Stimulated activated CD4-positive, alpha-beta T cell treated with anti-CD3 and anti-CD28 coated beads, Interleukin-1b, Interleukin-23, amount 100 ng/mL, for 48 hours (primary cell): ENCODE measurements around the gene JARID2.
A peak's percentile ranks its signal among the peaks of the same experiment; 100 is the strongest.

Source experiments
- DNase-seq: peaks from one replicate; pipeline ENCODE4 v3.0.0-alpha.2; 2020

JARID2 gene

GRCh38 chr6:15245361-15246216, at the start of gene JARID2:
Gene JARID2, plus strand, starts transcription at chr6:15246069. Its CDS starts 471 bp downstream, at chr6:15246540.
- DNase-seq, result peak; percentile 97

GRCh38 chr6:15200087-15200486, 45.8 kb upstream of the JARID2 start:
- no peak for DNase-seq

DNA sequence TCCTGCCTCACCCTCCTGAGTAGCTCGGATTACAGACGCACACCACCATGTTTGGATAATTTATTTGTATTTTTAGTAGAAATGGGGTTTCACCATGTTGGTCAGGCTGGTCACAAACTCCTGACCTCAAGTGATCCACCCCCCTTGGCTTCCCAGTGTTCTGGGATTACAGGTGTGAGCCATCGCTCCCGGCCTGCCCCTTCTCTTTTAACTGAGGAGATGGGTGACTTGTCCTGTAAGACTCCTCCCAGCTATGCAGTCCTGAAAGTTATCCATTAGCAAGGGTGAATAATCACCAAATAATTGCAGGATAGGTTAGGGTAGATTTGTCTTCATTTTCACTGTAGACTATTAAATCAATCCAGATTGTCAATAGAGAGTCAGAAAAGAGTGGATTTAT, 40.5 kb upstream of the JARID2 start:
- no peak for DNase-seq

- no peak for DNase-seq
These were observed 39.0 kb upstream of the JARID2 start for GRCh38 chr6:15206887-15207286.

- DNase-seq, result no peak
These were observed 37.9 kb upstream of the JARID2 start for GRCh38 chr6:15207923-15208322.

GRCh38 chr6:15213838-15214400, 31.9 kb upstream of the JARID2 start:
- no peak for DNase-seq

DNA sequence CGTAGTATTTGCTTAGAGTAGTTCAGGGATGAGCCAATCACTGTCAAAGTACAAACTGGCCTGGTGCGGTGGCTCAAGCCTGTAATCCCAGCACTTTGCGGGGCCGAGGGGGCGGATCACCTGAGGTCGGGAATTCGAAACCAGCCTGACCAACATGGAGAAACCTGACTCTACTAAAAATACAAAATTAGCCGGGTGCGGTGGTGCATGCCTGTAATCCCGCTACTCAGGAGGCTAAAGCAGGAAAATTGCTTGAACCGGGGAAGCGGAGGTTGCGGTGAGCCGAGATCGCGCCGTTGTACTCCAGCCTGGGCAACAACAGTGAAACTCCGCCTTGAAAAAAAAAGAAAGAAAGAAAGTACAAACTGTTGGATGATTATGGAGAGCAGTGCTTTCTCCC, 27.5 kb upstream of the JARID2 start:
- DNase-seq, result no peak

DNA sequence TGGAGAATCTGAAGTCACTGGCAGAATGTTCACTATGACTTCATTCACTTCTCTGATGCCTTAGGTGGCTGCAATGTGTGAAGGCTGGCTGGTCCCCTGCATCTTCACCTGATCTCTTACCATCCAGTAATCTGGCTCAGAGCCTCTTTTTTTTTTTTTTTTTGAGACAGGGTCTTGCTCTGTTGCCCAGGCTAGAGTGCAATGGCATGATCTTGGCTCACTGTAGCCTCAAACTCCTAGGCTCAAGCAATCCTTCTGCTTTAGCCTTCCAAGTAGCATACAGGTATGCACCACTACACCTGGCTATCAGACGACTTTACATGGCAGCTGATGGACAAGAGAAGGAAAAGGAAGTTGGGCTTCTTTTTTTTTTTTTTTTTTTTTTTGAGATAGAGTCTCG, 25.8 kb upstream of the JARID2 start:
- DNase-seq, result no peak

- no peak for DNase-seq
These were observed 18.0 kb upstream of the JARID2 start for GRCh38 chr6:15227827-15228318.

GRCh38 chr6:15230827-15231226, 15.0 kb upstream of the JARID2 start:
- DNase-seq, result no peak

DNA sequence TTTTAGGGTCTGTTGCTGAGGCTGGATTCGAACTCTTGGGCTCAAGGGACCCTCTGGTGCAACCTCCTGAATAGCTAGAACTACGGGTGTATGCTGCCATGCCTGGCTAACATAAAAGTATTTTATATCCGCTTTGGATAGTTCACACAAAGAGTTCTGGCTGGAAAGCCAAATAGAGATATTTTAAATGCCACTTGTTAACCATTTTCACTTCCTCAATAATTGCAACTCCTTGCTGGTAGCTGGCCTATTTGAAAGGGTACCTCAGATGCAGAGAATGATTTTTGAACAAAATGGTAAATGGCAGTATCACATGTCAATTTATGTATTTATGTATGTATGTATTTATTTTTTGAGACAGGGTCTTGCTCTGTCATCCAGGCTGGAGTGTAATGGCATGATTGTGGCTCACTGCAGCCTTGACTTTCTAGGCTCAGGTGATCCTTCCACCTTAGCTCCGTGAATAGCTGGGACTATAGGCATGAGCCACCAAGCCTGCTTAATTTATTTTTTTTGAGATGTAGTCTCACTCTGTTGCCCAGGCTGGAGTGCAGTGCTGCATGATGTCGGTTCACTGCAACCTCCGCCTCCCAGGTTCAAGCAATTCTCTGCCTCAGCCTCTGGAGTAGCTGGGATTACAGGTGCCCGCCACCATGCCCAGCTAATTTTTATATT, 12.9 kb upstream of the JARID2 start:
- no peak for DNase-seq

DNA sequence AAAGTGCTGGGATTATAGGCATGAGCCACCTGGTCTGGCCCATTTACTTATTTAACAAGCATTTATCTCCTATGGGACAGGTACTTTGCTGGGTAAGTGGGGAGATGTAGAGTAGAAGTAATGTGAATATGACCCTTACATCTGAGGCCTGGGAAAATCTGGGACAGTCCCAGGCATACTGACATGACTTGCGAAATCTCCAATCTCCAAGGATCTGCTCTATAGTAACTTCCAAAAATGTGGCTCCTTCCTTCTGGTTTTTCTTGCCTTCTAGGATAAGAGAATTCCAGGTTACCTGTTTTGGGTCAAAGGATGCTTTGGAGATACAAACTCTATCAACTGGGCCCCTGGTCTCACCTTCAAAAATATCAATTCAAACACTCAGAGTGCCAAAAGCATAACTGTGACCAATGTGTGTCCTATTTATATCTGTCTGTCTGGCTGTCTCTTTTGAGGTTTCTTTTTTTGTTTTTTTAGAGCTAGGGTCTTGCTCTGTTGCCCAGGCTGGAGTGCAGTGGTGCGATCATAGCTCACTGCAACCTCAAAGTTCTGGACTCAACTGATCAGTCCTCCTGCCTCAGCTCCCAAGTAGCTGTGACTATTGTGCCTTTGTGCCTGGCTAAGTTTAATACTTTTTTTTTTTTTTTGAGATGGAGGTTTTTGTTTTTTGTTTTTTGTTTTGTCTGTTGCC, 11.7 kb upstream of the JARID2 start:
- DNase-seq, result no peak

DNA sequence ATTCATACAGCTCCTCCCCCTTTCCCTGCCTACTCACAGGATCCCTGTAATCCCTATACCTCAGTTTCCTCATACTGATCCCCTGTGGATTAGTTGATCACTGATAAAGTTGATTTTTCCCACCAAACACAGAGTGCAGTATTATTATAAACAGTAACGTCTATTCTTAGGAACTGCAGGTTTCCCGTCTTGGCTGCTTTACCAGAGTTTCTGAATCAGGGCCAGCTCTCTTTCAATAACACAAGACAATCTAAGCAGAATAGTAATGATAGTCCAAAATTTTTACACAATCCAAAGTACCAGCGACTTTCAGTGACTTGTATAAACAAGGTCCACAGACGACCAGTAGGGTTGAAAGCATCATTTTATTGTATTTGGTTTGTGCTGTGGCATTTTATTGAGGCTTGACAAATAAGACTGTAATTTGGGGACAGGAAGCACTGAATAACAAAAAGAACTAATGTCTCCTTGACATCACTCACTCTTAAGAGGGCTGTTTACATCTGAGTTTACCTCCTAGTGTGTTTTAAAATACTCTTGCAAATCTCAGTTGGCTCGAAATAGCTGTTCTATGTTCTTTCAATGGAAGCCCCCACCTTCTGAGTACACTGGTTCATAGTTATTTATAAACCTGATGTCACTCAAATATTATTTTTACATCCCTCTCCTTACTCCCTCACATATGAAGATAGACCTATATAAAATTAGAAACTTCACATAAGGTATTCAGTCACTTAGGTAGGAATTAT, 6.1 kb upstream of the JARID2 start:
- DNase-seq, result no peak

GRCh38 chr6:15242503-15242902, 3.4 kb upstream of the JARID2 start:
- DNase-seq, result no peak

DNA sequence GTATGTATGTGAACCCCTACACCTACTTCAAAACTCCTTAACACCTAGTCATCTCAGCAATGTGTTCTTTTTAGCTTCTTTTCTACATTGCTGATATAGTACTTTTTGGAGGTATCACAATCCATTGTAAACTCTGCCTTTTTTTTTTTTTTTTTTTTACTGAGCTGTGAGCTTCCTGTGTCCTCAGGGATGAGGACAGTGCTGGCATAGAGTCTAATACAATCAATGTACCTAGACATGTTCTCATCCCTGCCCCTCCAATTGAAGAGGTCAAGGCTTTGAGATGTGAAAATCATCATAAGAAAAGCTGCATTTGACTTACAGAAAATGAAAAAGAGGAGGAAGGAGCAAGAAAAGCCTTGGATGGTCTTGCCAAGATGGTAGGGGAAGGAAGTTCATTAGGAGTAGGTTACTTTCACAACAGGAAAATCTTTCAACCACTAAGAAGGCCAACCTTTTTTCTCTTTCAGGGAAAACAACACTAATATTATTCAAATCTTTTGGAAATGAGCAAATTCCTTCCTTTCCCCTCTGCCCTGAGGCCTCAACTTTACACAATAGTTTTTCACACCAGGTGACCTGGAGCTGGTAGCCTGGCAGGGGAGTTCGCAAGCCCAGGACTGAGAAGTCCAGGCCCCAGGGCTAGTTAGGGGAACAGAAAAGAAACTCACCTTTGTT, 2.8 kb upstream of the JARID2 start:
- no peak for DNase-seq

DNA sequence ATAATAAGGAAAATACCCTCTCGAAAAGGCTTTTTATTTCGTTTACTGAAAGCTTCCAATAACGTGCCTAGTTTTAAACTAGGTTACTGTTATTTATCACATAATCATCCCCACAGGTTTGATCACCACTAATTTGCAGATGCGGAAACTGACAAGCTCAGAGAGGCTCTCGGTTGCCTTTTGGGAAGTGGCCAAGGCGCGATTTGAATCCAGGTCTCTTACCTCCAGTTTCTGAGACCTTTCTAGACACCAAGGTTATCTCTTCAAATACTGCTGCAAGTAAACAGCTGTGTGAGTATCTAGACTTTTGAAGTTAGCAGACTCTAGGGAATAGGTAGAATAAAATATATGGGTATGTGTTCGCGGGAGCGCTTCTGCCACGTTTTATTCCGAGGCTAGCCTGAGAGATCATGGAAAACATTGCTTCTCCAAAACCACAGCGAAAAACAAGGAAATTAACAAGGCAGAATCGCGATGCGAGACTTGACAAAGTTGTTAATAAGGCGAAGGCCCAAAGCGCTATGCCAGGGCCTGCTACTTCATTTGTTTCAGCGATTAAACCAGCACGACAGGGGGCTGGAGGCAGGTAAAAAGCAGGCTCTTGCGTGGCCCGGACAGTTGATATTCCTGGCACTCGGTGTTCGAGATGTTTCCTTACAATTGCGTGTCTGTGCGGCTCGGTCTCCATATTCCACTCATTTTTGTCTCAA, 1.8 kb upstream of the JARID2 start:
- DNase-seq, result no peak

DNA sequence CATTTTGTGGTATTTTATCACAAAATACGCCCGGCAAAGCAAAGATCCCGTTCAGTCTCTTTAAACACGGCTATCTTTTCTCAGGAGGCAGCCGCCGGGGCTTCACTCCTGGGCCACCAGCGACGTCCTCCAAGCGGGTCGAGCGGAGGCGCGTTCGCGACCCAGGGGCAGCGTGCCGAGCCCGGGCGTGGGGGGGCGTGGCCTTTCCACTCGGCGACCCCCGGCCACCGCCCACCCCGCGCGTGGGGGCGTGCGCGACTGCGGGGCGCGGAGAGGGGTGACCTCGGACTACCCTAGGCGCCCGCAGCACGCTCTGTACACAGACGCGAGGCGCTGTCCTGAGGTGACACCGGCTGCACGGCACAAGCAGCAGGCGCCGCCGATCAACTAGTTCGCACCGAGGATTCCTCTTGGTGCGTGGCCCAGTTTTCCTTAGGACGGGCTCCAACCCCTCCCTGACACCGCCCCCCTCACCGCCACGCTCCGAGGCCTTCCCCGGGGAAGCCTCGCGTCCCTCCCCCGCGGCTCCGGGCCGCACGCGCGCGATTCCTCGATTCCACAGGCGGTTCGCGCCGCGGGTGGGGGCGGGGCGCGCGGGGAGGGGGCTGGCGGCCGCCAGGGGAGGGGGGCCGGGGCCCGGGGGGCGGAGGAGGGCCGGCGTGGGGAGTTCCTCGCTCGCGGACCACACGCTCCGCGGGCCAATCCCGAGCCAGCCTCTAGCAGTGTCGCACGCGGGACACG, 1.1 kb upstream of the JARID2 start:
- DNase-seq, result peak; percentile 61

GRCh38 chr6:15246217-15246665, 372 bp downstream of the JARID2 start:
- DNase-seq, result no peak

- peak; percentile 28 for DNase-seq
These were observed 1.0 kb downstream of the JARID2 start for GRCh38 chr6:15246666-15247499.
